HUDEP-2 (cell line): ENCODE data around the gene SPEF1.
"Not testable (repeated sequence)": the region's sequence is repeated elsewhere in the genome, so short reads cannot be mapped to it uniquely, and the experiment has no call there.

Experiments used
- DNase-seq, 76 experiments: peaks; one replicate each; lab custom pipeline; 2025; ENCODE audit not compliant: unreplicated experiment in 76 of 76; lab: John Stamatoyannopoulos, UW

Gene SPEF1

DNA sequence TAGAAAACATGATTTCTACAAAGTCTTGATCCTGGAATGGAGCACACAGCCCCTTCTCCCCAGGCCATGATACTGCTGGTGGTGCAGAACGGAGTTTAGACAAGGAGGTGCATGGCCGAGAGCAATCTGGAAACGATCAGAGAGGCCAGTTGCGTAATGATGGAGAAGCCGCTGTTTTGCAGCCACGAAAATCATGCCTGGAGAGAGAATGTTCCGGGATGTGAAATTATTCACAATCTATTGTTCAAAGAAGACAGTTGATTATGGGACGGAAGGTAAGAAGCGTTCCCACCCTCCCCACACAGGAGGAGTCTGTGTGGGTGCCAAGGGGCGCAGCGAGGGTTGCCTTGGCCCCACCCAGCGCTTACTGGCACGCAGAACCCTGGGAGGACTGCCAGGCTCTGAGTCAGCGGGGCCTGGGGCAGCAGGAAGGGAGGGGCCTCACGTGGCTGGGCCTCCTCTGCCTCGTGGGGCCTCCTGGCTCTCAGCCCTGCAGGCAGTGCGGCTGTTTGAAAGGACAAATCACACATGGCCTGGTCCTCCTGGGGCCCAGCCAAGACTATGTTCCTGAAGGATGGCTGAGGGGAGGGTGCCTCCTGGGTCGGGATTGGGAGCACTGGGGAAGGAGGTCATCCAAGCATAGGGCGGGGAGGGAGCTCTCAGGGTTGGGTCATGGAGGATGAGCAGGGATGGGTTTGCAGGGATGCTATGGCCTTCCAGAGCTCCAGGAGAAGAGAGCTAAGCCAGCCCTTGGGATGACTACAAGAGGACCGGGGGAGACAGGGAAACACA is 30.4 kb upstream of the SPEF1 start:
- peak in 74 of 76 experiments; percentile 46 to 99 (median 96) for DNase-seq

DNA sequence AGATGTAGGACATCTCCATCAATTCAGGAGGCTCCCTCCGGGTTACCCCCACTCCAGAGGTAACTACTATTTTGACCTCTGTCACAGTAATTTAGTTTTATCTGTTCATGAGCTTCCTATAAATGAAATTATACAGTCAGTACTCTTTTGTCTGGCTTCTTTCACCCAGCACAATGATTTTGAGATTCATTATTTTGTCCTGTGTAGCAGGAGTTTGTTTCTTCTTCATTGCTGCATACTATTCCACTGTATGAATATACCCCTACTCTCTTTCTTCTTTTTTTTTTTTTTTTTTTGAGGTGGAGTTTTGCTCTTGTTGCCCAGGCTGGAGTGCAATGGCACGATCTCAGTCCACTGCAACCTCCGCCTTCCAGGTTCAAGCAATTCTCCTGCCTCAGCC is 27.3 kb upstream of the SPEF1 start:
- DNase-seq = no peak

- DNase-seq = no peak
Measured at GRCh38 chr20:3804781-3805180, 23.5 kb upstream of the SPEF1 start.

- DNase-seq = no peak
Measured at GRCh38 chr20:3804254-3804751, 23.1 kb upstream of the SPEF1 start.

DNA sequence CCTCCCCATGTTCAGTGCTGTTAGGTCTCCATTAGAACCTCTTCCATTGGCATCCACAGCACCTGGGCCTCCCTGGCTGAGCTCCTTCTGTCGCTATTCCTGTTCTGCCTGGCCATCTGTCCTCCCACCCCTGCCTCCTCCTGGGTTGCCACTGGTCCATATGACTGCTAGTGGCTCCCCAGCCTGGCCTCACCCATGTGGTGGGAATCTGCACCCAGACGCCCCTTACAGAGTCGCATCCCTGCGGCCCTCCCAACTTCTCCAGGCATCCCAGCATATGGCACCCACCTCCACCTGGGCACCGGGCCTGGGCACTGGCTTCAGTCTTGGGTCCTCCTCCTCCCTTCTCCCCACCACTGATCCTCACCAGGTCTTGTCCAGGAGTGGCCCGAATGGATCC is 22.6 kb upstream of the SPEF1 start:
- no peak for DNase-seq

DNA sequence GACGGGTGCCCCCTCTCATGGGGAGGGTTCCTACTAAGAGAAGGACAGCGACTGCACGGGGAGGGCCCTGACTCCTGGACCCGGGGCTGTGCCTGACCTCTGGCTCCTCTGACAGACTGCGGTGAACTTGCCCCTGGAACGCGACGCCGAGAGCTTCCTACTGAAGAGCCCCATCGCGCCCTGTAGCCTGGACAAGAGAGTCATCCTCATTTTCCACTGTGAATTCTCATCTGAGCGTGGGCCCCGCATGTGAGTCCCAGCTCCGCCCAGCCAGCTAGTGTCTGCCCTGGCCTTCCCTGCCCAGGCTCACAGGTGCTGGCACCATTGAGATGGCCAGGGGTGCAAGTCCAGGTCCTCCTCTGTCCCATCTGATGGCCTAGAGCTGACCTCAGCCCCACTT is 22.0 kb upstream of the SPEF1 start:
- DNase-seq = no peak

- DNase-seq = no peak
Measured at GRCh38 chr20:3802524-3803239, 21.4 kb upstream of the SPEF1 start.

DNA sequence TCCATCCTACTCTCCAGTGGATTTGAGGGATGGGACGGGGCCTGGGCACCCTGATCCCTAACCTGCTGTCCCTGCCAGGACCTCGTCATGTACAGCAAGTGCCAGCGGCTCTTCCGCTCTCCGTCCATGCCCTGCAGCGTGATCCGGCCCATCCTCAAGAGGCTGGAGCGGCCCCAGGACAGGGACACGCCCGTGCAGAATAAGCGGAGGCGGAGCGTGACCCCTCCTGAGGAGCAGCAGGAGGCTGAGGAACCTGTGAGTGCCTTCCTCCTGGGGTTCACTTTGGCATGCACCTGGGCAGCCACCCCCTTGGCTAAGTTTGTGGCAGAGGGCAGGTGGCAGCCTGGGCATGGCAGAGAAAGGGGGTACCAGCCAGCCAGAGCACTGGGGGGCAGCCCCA is 20.6 kb upstream of the SPEF1 start:
- DNase-seq = no peak

DNA sequence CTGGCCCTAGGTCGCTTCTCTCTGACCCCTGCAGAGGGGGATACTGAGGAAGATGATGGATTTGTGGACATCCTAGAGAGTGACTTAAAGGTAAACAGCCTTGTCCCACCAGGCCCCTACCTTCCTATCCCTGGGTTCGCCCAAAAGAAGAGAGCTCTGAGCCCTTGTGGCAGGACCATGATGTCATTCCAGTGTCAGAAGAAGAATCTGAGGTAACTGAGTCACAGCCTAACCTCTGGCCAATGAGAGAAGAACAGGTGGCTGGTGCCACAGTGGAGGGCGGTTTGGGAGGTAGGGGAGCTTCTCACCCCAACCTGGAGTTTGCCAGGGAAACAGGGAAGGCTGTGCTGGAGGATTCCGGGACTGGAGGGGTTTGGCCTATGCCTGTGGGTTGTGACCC is 20.1 kb upstream of the SPEF1 start:
- DNase-seq = no peak

DNA sequence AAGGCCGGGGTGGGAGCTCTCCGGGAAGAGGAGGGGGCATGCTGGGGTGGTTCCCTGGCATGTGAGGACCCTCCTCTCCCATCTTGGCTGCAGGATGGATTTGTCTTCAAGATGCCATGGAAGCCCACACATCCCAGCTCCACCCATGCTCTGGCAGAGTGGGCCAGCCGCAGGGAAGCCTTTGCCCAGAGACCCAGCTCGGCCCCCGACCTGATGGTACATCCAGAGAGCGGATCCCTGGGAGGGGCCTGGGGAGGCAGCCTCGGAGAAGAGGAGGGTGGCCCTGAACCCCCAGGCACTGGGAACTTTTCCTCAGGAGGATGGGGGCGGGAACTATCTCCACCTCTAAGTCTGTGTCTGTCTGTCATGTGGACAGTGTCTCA is 19.6 kb upstream of the SPEF1 start:
- no peak for DNase-seq

- DNase-seq = no peak
Measured at GRCh38 chr20:3800256-3800877, 19.1 kb upstream of the SPEF1 start.

- no peak for DNase-seq
Measured at GRCh38 chr20:3798908-3799248, 17.6 kb upstream of the SPEF1 start.

GRCh38 chr20:3798373-3798768 is 17.1 kb upstream of the SPEF1 start:
- no peak for DNase-seq

DNA sequence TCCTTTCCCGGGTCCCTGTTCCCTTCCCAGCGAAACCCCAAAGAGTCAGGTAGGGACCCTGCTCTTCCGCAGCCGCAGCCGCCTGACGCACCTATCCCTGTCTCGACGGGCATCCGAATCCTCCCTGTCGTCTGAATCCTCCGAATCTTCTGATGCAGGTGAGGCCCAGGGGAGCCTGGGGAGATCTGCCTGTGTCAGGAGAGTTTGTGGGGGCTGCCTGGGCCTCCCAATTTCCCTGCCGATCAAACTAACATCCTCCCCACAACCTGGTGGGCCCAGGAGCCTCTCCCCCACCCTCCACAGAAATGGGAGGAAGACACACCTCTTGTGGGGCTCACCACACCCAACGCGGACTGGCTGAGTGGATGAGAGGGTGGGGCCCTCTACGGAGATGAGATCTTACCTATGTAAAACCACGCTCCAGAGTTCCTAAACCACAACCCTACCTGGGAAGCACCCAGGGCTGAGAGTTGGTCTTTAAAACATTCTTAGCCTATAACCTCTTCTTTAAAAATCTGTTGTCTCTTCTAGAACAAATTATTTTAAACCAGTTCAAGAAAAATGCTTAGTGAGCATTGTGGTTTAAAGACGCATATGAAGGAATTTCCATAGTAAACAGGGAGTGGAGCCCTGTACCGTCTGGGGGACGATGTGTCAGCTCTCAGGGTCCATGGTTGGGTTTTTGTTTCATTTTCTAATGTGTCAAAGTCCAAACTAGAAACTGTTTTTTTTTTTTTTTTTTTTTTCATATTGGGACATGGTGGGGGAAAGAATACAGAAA is 16.5 kb upstream of the SPEF1 start:
- peak in 8 of 76 experiments; percentile 4 to 31 (median 16) for DNase-seq

DNA sequence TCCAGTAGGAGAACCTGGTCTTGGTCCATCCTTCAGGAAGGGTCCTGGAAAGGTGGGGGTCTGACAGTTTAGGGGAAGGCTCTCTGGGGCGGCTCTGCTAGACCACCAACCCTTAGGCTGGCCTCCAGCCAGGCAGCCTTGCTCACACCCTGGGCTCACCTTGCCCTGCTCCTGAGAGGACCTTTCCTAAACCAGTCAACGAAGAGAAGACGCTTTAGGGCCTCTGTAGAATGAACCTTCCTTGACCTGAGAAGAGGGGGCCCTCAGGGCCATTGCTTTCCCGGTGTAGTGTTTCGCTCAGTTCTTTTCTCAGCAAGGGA is 15.9 kb upstream of the SPEF1 start:
- no peak for DNase-seq

DNA sequence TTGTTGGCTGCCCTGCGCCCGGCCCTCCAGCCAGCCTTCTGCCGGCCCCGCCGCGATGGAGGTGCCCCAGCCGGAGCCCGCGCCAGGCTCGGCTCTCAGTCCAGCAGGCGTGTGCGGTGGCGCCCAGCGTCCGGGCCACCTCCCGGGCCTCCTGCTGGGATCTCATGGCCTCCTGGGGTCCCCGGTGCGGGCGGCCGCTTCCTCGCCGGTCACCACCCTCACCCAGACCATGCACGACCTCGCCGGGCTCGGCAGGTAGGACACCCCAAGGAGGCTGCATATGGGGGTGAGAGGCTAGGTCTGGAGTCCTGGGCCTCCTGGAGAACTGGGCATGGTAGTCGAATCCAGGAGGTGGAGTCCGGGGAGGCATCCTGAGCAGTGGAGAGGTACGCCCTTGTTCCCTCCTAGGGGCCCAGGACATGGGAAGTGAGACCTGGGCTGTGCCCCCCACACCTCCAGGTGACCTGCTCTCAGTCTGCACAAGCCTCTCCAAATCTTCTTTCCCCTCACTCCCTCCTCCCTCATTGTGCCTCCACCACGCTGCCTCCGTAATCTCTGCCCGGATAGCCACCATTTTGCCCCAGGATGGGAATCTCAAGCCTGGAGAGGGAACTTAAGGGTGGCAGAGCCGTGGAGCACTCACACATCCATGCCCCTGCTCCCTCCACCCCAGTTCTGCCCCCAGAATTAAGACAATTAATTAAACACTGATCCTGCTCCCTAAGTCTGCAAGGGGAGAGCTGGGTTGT is 15.4 kb upstream of the SPEF1 start:
- no peak for DNase-seq

GRCh38 chr20:3795511-3796468 is 14.5 kb upstream of the SPEF1 start, which contains the start of gene CDC25B:
Gene CDC25B (plus strand): TSS chr20:3796310. CDS start chr20:3796532, 222 bp downstream.
- DNase-seq = peak in 72 of 76 experiments; percentile 39 to 94 (median 80)

DNA sequence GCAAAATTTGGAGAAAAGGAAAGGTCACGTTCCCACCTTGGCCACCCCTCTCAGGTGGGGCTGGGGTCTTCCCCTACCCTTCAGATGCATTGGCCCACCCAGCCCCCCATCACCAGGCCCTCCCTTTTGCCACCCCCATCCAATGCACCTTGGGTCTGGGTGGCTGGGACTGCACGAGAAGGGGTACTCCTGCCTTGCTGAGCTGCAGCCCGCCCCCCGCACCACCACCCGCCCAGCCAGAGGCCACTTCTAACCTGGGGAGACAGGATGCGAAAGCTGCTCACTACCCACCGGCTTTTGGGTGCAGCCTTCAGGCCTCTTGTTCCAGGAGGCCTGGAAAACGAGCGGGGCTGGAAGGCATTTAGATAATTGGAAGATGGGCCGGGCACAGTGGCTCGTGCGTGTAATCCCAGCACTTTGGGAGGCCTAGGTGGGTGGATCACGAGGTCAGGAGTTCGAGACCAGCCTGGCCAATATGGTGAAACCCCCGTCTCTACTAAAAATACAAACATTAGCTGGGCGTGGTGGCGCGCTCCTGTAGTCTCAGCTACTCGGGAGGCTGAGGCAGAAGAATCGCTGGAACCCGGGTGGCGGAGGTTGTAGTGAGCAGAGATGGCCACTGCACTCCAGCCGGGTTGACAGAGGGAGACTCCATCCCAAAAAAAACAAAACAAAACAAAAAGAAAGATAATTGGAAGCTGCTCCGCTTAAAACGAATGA is 13.6 kb upstream of the SPEF1 start:
- DNase-seq = no peak

DNA sequence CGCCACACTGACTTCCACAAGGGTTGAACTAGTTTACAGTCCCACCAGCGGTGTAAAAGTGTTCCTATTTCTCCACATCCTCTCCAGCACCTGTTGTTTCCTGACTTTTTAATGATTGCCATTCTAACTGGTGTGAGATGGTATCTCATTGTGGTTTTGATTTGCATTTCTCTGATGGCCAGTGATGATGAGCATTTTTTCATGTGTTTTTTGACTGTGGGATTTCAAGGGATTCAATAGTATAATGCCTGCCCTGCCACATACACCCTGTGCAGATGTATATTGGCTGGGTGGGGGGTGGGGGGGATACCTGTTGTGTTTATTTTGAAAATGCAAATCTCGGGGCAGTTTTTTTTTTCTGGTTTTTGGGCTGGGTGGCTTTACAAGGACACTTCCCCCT is 12.9 kb upstream of the SPEF1 start:
- DNase-seq = not testable (repeated sequence)
